ENCODE data around the gene SMG6. TPM values are rescaled to one million over a fixed set of nuclear protein-coding genes. Genes with fewer than 3 reads are reported as not detected.
A peak's percentile ranks its signal among the peaks of the same experiment; 100 is the strongest.

Gene SMG6
- total RNA-seq, 6 donors from 2014 or later: 29.9 to 126 (median 30.5) TPM

DNA sequence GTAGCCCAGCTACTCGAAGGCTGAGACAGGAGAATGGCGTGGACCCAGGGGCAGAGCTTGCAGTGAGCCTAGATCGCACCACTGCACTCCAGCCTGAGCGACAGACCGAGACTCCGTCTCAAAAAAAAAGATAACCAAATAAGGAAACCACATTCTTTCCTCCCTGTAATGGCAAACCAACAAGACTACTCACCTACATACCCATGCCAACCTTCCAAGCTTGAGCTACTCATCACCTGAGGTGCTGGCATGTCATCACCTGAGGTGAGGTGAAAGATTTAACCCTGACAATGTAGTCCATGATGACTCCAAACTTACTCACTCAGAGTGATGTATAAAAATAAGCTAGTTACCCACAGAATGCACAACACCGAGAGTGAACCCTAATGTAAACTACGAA, 85.2 kb downstream of the SMG6 start:
- ATAC-seq (ENCODE audit: low FRiP score in 2 of 2): no peak
- WGBS, 2 donors: 82 to 88% methylated on average over 8 of the region's 8 CpGs
- H3K36me3 ChIP-seq: no peaks in the 10 kb centered on the region
- no peak for DNase-seq
- no peak overlapping the region for H3K4me3 ChIP-seq
- no peaks in the 10 kb centered on the region for H3K9me3 ChIP-seq
- no peak overlapping the region for H3K27ac ChIP-seq
- peaks cover 36 to 38% (median 37%) of the 10 kb centered on the region in 4 donors for H3K4me1 ChIP-seq
- no peaks in the 10 kb centered on the region for H3K27me3 ChIP-seq
- TF ChIP-seq EP300 (IDR thresholded peaks at IDR 0.05) (no peak), POLR2A (IDR thresholded peaks at IDR 0.05) (no peak), POLR2AphosphoS5 (IDR thresholded peaks at IDR 0.05) (no peak)

- Histone ChIP-seq H3K27ac (peak overlapping the region; percentile 60 to 85 (median 78)), H3K4me3 (peak overlapping the region in 2 of 4 donors; percentile 18 to 23), H3K9me3 (no peaks in the 10 kb centered on the region), H3K36me3 (no peaks in the 10 kb centered on the region), H3K27me3 (no peaks in the 10 kb centered on the region), H3K4me1 (peaks cover 37 to 45% (median 40%) of the 10 kb centered on the region in 4 donors)
- no peak for TF ChIP-seq EP300 (IDR thresholded peaks at IDR 0.05)
- TF ChIP-seq POLR2AphosphoS5 (IDR thresholded peaks at IDR 0.05): peak; percentile 60 to 67
- peak in 1 of 4 donors; percentile 54 for TF ChIP-seq POLR2A (IDR thresholded peaks at IDR 0.05)
- ATAC-seq (ENCODE audit: low FRiP score in 2 of 2) (peak; percentile 76 to 89), DNase-seq (peak in 1 of 2 donors; percentile 67)
- WGBS, 2 donors: 19 to 34% methylated on average over 17 to 18 of the region's 18 CpGs
Measured at GRCh38 chr17:2215616-2216364, 87.8 kb downstream of the SMG6 start.

DNA sequence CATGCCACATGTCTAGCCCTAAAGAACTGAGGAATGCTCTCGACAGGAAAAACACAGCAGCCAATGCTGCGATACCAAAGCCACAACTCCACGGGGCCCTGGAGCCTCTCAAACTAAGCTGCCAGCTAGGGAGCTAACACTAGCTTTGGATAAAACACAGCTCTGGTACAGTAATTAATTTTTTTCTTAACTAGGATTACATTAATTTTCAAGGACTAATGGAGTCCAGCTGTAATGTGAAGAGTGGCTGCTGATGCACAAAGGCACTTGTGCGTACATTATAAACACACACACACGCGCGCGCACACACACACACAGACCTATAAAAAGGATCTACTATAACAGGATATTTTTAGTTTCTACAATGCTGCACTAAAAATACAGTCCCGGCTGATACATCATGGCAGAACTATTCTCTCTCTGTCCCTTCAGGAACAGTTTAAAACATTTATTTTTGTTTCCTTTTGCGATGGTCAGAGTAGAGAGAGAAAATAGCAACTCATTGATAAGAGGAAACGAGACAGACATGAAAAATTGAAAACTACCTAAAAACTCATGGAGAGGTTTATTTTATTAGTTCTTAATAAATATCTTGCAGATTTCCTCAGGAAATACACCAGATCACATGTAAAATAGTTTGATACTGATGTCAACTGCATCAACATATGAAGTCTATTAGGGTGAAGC, 88.5 kb downstream of the SMG6 start:
- peak overlapping the region; percentile 60 to 85 (median 78) for H3K27ac ChIP-seq
- no peaks in the 10 kb centered on the region for H3K27me3 ChIP-seq
- 34 to 43% methylated on average over 11 of the region's 11 CpGs for WGBS, 2 donors
- TF ChIP-seq POLR2AphosphoS5 (IDR thresholded peaks at IDR 0.05) (no peak), CTCF (IDR thresholded peaks at IDR 0.05) (no peak), EP300 (IDR thresholded peaks at IDR 0.05) (no peak), POLR2A (IDR thresholded peaks at IDR 0.05) (no peak)
- no peak for DNase-seq
- H3K36me3 ChIP-seq: no peaks in the 10 kb centered on the region
- peak in 1 of 2 donors; percentile 27 for ATAC-seq (ENCODE audit: low FRiP score in 2 of 2)
- H3K4me1 ChIP-seq: peaks cover 37 to 45% (median 40%) of the 10 kb centered on the region in 4 donors
- peak overlapping the region in 1 of 4 donors; percentile 23 for H3K4me3 ChIP-seq
- no peaks in the 10 kb centered on the region for H3K9me3 ChIP-seq

DNA sequence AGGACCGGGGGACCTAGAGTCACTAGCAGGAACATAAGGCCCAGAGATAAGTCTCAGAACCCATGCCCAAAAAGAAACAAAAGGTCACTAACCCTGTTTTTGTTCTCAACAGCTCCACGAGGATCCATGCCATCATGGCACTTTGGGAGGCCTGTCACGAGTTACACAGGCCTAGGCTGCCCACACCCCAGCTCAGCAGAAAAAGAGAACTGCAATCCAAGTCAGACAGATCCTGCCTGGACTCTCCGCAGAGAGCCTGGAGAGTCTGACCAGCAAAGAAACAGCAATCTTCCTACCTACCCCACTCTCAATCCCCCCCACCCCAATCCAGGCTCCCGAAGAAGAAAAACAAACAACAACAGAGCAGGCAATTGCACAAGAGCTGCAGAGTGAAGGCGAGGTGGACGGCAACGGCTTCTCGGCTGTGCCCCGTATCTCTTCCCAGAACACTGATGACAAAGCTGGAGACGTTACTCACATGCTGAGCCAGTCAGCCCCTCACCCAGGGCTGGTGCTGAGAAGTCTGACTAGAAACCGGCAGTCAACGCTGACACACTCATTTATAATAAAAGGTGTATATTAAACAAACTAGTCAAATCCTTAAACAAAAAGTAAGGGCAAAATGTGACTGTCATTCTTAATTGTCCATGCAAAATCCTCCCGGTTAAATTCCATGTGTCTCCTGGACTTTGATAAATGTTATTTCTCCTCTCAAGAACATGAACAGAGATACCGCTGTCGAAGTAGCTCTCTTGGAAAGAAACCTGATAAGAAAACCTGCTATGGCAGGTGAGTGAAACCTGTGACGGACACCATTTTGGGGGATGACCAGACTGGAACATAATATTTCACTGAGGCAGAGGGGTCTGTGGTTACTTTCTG, 89.3 kb downstream of the SMG6 start:
- H3K4me1 ChIP-seq: peaks cover 37 to 45% (median 40%) of the 10 kb centered on the region in 4 donors
- DNase-seq: peak in 1 of 2 donors; percentile 62

More for the DNA sequence above, 89.3 kb downstream of the SMG6 start:
- H3K9me3 ChIP-seq: no peaks in the 10 kb centered on the region
- no peaks in the 10 kb centered on the region for H3K27me3 ChIP-seq
- WGBS, 2 donors: 31 to 32% methylated on average over 16 to 17 of the region's 17 CpGs
- peak overlapping the region in 1 of 4 donors; percentile 7 for H3K4me3 ChIP-seq
- peak; percentile 55 to 71 for TF ChIP-seq POLR2AphosphoS5 (IDR thresholded peaks at IDR 0.05)
- TF ChIP-seq CTCF (IDR thresholded peaks at IDR 0.05): no peak
- TF ChIP-seq EP300 (IDR thresholded peaks at IDR 0.05): peak in 1 of 4 donors; percentile 42
- TF ChIP-seq POLR2A (IDR thresholded peaks at IDR 0.05): peak in 1 of 4 donors; percentile 57
- H3K27ac ChIP-seq: peak overlapping the region; percentile 60 to 85 (median 78)
- no peaks in the 10 kb centered on the region for H3K36me3 ChIP-seq
- ATAC-seq (ENCODE audit: low FRiP score in 2 of 2): peak; percentile 75 to 79

All from upper lobe of left lung (tissue), 6 donors.